B cell (primary cell): Measurements from ENCODE around the gene USP6NL. TPM values are rescaled to one million over a fixed set of nuclear protein-coding genes. Genes with fewer than 3 reads are reported as not detected.

Source experiments
- ATAC-seq: fragments of 200-7000 bp; cut with Tn5 transposase; one replicate; pipeline ENCODE4 v1.10.0; 2021; ENCODE audit warnings: low read depth, mild to moderate bottlenecking, moderate number of reproducible peaks, moderate library complexity
- CTCF ChIA-PET: fragments of 350-600 bp; sonication (Branson Sonifier 250); formaldehyde crosslinking; loops from one replicate; lab custom pipeline; 2021; ENCODE audit warnings: antibody characterized with exemption, inconsistent platforms; lab: Charles Lee
- POLR2A ChIA-PET: fragments of 350-600 bp; sonication (Branson Sonifier 250); formaldehyde crosslinking; loops from one replicate; lab custom pipeline; 2021; ENCODE audit warnings: antibody characterized with exemption; lab: Charles Lee
- DNase-seq: peaks from one replicate; pipeline ENCODE4 v3.0.0; 2013
- H2AFZ ChIP-seq: 2 replicates; pipeline ENCODE4 v1.6.1; 2012; ENCODE audit warnings: mild to moderate bottlenecking, low read depth, low read length; ENCODE audit not compliant: insufficient read depth, poor library complexity, severe bottlenecking
- H3K27ac ChIP-seq, 2 donors: 1 replicate in 1 of 2; 2 replicates in 1 of 2; pipeline ENCODE4 v1.5.1; 2012 to 2013; ENCODE audit warnings: low read length in 2 of 2, mild to moderate bottlenecking in 2 of 2, moderate library complexity in 1 of 2
- H3K27me3 ChIP-seq, 4 experiments: fragments of 200-600 bp in 1 of 4; sonication (generic) in 1 of 4; replicated peaks in 1 of 4; 1 replicate in 2 of 4; 2 replicates in 2 of 4; pipeline versions ENCODE4 v1.6.1 to v1.7.0; 2013 to 2016; ENCODE audit warnings: low read length in 3 of 4, mild to moderate bottlenecking in 2 of 4, mixed read lengths in 1 of 4, moderate library complexity in 1 of 4; ENCODE audit not compliant: insufficient read depth in 4 of 4, control insufficient read depth in 3 of 4; ENCODE audit errors: control extremely low read depth in 1 of 4
- H3K36me3 ChIP-seq, 2 experiments: replicated peaks in 1 of 2; 1 replicate in 1 of 2; 2 replicates in 1 of 2; pipeline versions ENCODE4 v1.6.1 to v1.7.1; 2013; ENCODE audit warnings: low read length in 1 of 2; ENCODE audit not compliant: insufficient read depth in 2 of 2, control insufficient read depth in 1 of 2; ENCODE audit errors: control extremely low read depth in 1 of 2, extremely low read depth in 1 of 2
- H3K4me1 ChIP-seq, 2 donors: fragments of 200-600 bp in 1 of 2; sonication (generic) in 1 of 2; 1 replicate in 1 of 2; 2 replicates in 1 of 2; pipeline versions ENCODE4 v1.5.1 to v1.6.1; 2013 to 2017; ENCODE audit warnings: low read length in 2 of 2; ENCODE audit not compliant: control insufficient read depth in 2 of 2, insufficient read depth in 2 of 2
- H3K4me2 ChIP-seq: replicated peaks from 2 replicates; pipeline ENCODE3; 2012; ENCODE audit warnings: mild to moderate bottlenecking, low read depth, low read length; ENCODE audit not compliant: poor library complexity, severe bottlenecking
- H3K4me3 ChIP-seq, 5 experiments: fragments of 200-600 bp in 1 of 5; sonication (generic) in 1 of 5; 1 replicate in 3 of 5; 2 replicates in 2 of 5; pipeline versions ENCODE4 v1.5.1 to v1.7.0; 2011 to 2016; ENCODE audit warnings: low read length in 4 of 5, mild to moderate bottlenecking in 4 of 5, low read depth in 2 of 5, control low read depth in 1 of 5, moderate library complexity in 1 of 5; ENCODE audit not compliant: insufficient read depth in 1 of 5; ENCODE audit errors: control extremely low read depth in 1 of 5, extremely low read depth in 1 of 5
- H3K79me2 ChIP-seq: fragments of 200-600 bp; sonication (generic); one replicate; pipeline ENCODE4 v1.6.0; 2016; ENCODE audit warnings: low read length; ENCODE audit not compliant: control insufficient read depth, insufficient read depth
- H3K9ac ChIP-seq: fragments of 200-600 bp; sonication (generic); 2 replicates; pipeline ENCODE4 v1.6.1; 2017; ENCODE audit warnings: mild to moderate bottlenecking, low read length, moderate library complexity
- H3K9me3 ChIP-seq, 3 donors: one replicate each; pipeline versions ENCODE4 v1.6.1 to v1.7.1; 2013; ENCODE audit warnings: low read length in 2 of 3; ENCODE audit not compliant: control insufficient read depth in 2 of 3, insufficient read depth in 1 of 3; ENCODE audit errors: control extremely low read depth in 1 of 3
- H4K20me1 ChIP-seq: 2 replicates; pipeline ENCODE4 v1.6.0; 2012; ENCODE audit warnings: mild to moderate bottlenecking, low read length; ENCODE audit not compliant: insufficient read depth, control insufficient read depth, poor library complexity, severe bottlenecking
- H3K27ac Mint-ChIP-seq: one replicate; pipeline ENCODE4 v1.8.0; 2021; ENCODE audit warnings: mixed read lengths
- H3K27me3 Mint-ChIP-seq: one replicate; pipeline ENCODE4 v1.8.0; 2021; ENCODE audit warnings: mixed read lengths
- H3K4me1 Mint-ChIP-seq: one replicate; pipeline ENCODE4 v1.8.0; 2021; ENCODE audit warnings: mixed read lengths
- H3K4me3 Mint-ChIP-seq: one replicate; pipeline ENCODE4 v1.8.0; 2021; ENCODE audit warnings: mixed read lengths
- H3K9me3 Mint-ChIP-seq: one replicate; pipeline ENCODE4 v1.8.0; 2022; ENCODE audit warnings: mixed read lengths; ENCODE audit not compliant: insufficient read depth
- EZH2 ChIP-seq: IDR thresholded peaks from 2 replicates; pipeline ENCODE4 v1.6.1; 2012; ENCODE audit warnings: borderline replicate concordance, low read depth, mild to moderate bottlenecking, moderate library complexity, low read length; ENCODE audit not compliant: insufficient read depth, poor library complexity, severe bottlenecking
- WGBS: methylation state at CpG from one replicate; pipeline ENCODE4 v1.1.5; 2013; ENCODE audit warnings: missing lambda C conversion rate; ENCODE audit not compliant: insufficient coverage; 5-methylcytosine and 5-hydroxymethylcytosine counted together
- intact Hi-C: fragments of 100-400 bp; cut with micrococcal nuclease; formaldehyde crosslinking; loops from one replicate; pipeline ENCODE4 v1.10.0; 2022
- polyA plus RNA-seq: library from polyadenylated mRNA; depleted of rRNA; stranded (reverse); fragments of >200 nt; gene quantifications from 2 replicates; pipeline ENCODE4 v1.2.3, GENCODE V29; 2012
- total RNA-seq, 2 donors: library from RNA; stranded (reverse); fragments of 120-200 nt in 1 of 2; gene quantifications; 1 replicate in 1 of 2; 2 replicates in 1 of 2; pipeline versions ENCODE4 v1.2.3 to v1.2.4, GENCODE V29; 2013 to 2022
- TF ChIP-seq, protein P1 (sequence below): fragments of 200-600 bp; IDR thresholded peaks from one replicate; pipeline ENCODE4 v1.8.0; 2022; ENCODE audit warnings: antibody characterized with exemption, mild to moderate bottlenecking

Gene USP6NL
- total and polyA plus RNA-seq, 2 donors (not counting 1 experiment from before 2014, with no cell fraction given): 27.0 to 61.5 TPM

DNA sequence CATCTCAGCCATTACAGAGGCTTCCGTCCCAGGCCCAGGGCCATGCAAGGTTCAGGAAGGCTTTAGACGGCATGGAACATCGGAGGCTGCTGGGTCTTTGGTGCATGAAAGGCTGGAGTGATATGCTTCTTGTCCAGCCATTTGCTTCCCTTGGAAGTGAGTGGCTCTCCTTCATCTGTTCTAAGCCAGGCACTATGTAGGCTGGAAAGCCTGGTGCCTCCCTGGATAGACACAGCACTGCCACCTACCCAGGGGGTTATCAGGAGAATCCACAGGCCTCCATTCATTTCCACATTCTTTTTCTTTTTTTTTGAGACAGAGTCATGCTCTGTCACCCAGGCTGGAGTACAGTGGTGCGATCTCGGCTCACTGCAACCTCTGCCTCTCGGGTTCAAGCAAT lies 31.6 kb upstream of the USP6NL start:
- H3K36me3 ChIP-seq: no peaks in the 10 kb centered on the region
- H3K4me3 ChIP-seq: no peak overlapping the region
- DNase-seq: no peak
- no peaks in the 10 kb centered on the region for H4K20me1 ChIP-seq
- H3K79me2 ChIP-seq: no peaks in the 10 kb centered on the region
- H3K4me2 ChIP-seq: no peak overlapping the region
- H3K27me3 ChIP-seq: no peaks in the 10 kb centered on the region
- no peak overlapping the region for H2AFZ ChIP-seq
- H3K9ac ChIP-seq: no peak overlapping the region
- TF ChIP-seq, protein P1, sequence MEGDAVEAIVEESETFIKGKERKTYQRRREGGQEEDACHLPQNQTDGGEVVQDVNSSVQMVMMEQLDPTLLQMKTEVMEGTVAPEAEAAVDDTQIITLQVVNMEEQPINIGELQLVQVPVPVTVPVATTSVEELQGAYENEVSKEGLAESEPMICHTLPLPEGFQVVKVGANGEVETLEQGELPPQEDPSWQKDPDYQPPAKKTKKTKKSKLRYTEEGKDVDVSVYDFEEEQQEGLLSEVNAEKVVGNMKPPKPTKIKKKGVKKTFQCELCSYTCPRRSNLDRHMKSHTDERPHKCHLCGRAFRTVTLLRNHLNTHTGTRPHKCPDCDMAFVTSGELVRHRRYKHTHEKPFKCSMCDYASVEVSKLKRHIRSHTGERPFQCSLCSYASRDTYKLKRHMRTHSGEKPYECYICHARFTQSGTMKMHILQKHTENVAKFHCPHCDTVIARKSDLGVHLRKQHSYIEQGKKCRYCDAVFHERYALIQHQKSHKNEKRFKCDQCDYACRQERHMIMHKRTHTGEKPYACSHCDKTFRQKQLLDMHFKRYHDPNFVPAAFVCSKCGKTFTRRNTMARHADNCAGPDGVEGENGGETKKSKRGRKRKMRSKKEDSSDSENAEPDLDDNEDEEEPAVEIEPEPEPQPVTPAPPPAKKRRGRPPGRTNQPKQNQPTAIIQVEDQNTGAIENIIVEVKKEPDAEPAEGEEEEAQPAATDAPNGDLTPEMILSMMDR: no peak
- ATAC-seq: no peak
- no peaks in the 10 kb centered on the region for H3K9me3 ChIP-seq
- 95% methylated on average over 2 of the region's 6 CpGs for WGBS
- Mint-ChIP-seq H3K4me3 (no peak overlapping the region), H3K9me3 (no peaks in the 10 kb centered on the region), H3K4me1 (peaks cover 24% of the 10 kb centered on the region), H3K27ac (no peak overlapping the region), H3K27me3 (no peaks in the 10 kb centered on the region)
- H3K27ac ChIP-seq: no peak overlapping the region
- POLR2A ChIA-PET: no interaction called here
- intact Hi-C loops: no loop called here
- CTCF ChIA-PET: no interaction called here
- peaks cover 5 to 8% of the 10 kb centered on the region in 2 donors for H3K4me1 ChIP-seq

DNA sequence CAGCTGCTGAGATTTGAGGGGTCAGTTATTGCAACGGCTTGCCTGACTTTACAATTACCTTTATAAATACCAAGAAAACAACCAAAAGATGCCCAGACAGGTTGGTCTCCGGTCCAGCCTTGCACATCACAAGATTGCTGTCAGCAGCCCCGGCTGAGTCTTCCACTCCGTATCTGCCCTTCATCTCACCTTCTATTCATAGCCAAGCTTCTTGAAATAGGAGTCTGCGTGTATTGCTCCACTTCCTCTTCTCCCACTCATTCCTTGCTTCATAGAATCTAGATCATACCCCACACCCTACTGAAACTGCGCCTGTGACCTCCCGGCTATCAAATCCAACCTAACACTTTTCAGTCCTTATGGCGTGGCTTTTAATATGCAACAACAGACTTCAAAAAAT lies 31.1 kb upstream of the USP6NL start:
- Histone ChIP-seq H3K27me3 (no peaks in the 10 kb centered on the region), H3K27ac (no peak overlapping the region), H3K79me2 (no peaks in the 10 kb centered on the region), H2AFZ (no peak overlapping the region), H3K9ac (no peak overlapping the region), H3K36me3 (no peaks in the 10 kb centered on the region), H3K4me2 (no peak overlapping the region), H3K9me3 (no peaks in the 10 kb centered on the region), H4K20me1 (no peaks in the 10 kb centered on the region), H3K4me1 (peaks cover 7 to 11% of the 10 kb centered on the region in 2 donors), H3K4me3 (no peak overlapping the region)
- Mint-ChIP-seq H3K4me3 (no peak overlapping the region), H3K27ac (no peak overlapping the region), H3K27me3 (no peaks in the 10 kb centered on the region), H3K4me1 (peaks cover 25% of the 10 kb centered on the region), H3K9me3 (no peaks in the 10 kb centered on the region)
- TF ChIP-seq, protein P1: no peak
- TF ChIP-seq EZH2: no peak
- WGBS: 77% methylated on average over 8 of the region's 8 CpGs
- intact Hi-C loops: no loop called here
- ChIA-PET CTCF (no interaction called here), POLR2A (interaction anchor here (0.6 kb wide), 1 partner anchor 20 kb away, joined by 8 read pairs; no protein-coding TSS in a partner anchor)
- DNase-seq (no peak), ATAC-seq (no peak)
